ENCODE results near the gene CELF5. TPM values are rescaled to one million over a fixed set of nuclear protein-coding genes. Genes with fewer than 3 reads are reported as not detected.
A peak's percentile ranks its signal among the peaks of the same experiment; 100 is the strongest.

CELF5 gene
- total RNA-seq, 1 donor from 2014 or later, result not detected

DNA sequence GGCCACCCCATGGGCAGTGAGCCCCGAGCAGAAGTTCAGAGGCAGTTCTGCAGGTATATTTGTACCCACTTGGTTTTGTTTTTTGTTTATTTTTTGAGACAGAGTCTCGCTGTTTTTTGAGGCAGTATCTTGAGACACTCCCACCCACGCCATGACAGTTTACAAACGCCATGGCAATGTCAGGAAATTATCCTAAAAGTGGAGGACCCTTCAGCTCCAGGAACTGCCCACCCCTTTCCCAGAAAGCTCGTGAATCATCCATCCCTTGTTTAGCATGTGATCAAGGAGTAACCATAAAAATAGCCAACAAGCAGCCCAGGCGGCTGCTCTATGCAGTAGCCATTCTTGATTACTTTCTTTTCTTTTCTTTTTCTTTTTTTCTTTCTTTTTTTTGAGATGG lies 41.0 kb downstream of the CELF5 start:
- intact Hi-C loops (cut with DNase I), result no loop called here
- ATAC-seq (no peak), DNase-seq (ENCODE audit: missing footprints) (no peak)

DNA sequence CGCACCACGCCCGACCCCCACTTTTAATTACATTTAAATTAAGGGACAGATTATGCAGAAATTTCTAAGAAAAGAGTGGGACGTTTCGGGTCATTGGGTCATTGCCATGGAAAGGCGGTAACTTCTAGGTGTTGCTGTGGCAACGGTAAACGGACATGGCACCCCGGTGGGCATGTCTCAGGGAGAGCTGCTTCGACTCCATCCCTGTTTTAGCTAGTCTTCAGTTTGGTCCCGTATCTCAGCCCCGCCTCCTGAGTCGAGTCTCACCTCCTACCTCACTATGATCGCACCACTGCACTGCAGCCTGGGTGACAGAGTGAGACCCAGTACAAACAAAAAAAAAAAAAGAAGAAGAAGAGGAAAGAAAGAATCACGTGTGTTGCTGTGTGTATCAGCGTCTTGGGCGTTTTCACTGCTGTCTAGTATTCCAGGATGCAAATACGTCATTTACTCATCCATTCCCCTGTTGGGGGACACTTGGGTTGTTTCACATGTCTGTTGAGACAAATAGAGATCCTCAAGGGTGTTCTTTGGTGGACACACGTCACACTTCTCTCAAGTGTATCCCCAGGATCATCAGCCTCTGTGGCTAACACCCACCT lies 41.7 kb downstream of the CELF5 start:
- intact Hi-C loops (cut with DNase I), result no loop called here
- ATAC-seq, result no peak
- DNase-seq (ENCODE audit: missing footprints), result no peak

DNA sequence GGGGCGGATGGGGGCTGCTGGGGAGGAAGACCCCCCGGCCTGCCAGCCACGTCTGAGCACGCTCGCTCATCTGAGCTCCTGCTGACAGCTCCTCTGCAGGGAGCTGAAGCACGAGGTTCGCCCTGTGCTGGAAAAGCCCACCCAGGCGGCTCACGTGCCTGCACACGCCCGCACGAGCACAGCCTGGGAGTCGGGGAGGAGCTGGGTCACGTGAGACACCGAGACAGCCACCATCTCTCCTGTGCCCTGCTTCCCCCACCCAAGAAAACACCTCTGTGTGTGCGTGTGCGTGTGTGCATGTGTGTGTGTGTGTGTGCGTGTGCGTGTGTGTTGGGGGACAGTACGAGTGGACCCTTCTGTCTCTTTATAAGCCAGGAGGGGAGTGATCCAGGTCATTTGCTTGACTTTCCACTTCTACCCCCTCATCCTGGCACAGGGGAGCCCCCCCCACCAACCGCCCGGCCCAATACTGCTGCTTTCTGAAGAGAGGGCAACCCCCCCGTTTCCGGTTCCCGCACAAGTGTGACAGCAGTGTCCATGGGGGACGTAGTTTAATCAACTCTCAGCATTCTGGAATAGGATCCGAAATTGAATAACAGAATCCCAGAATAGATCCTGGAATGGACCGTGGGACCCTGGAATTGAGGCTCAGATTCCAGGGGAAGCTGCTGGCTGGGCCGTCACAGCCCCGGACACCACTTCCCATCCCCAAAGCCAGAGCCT lies 42.5 kb downstream of the CELF5 start:
- ATAC-seq, result no peak
- intact Hi-C loops (cut with DNase I), result no loop called here
- DNase-seq (ENCODE audit: missing footprints), result no peak

DNA sequence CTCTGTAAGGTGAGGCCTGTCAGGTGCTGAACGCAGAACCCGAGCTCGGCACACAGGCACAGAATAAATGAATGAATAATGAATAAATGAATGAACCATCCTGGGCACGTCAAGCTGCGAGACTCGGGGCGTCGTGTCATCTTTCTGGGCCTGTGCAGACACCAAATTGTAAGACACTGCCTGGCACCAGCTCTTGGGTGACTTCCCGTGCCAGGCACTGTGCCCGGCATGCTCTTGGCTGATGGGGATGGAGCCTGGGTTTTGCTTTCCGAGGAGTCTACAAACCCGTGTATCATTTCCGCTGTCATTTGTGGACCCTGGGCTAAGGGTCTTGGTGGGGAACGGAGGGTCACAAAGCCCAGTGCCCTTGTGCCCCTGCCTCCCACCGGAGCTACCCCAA lies 43.9 kb downstream of the CELF5 start:
- DNase-seq (ENCODE audit: missing footprints) (no peak), ATAC-seq (no peak)
- intact Hi-C loops (cut with DNase I), result no loop called here

GRCh38 chr19:3268763-3269162 lies 44.3 kb downstream of the CELF5 start:
- DNase-seq (ENCODE audit: missing footprints) (no peak), ATAC-seq (no peak)
- intact Hi-C loops (cut with DNase I), result no loop called here

DNA sequence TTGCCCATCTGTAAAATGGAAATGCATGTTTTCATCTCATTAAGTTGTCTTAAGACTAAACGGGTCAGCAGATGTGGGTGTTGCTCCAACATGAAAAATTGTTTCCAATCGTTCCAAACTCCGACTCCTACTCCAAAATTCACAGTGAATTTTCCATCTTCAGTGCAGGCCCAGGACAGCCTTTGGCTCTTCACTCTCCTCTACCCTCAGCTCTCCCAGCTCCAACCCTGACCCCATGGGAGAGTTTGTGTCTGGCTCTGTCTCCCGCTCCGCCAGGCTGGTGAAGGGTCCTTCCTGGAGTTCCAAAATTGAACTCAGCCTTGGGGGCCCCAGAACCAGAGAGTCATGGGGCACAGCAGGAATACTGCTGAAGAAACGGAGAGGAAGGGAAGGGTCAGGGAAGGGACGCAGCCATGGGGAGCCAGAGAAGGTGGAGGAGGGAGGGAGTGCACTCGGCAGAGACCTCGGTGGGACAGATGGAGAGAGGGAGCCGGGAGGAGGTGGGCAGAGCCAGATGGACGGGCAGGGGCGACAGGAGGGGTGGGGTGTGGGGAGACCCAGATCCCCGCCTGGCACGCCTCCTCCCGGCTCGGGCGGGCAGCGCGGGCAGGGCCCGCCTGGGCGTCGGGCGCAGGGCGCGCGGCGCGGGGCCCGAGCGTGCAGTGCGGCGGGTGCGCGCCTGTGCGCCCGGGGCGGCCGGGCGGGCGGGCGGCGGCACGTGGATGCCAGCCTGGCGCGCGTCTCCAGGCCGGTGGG lies 45.6 kb downstream of the CELF5 start:
- ATAC-seq (no peak), DNase-seq (ENCODE audit: missing footprints) (no peak)
- intact Hi-C loops (cut with DNase I), result no loop called here

DNA sequence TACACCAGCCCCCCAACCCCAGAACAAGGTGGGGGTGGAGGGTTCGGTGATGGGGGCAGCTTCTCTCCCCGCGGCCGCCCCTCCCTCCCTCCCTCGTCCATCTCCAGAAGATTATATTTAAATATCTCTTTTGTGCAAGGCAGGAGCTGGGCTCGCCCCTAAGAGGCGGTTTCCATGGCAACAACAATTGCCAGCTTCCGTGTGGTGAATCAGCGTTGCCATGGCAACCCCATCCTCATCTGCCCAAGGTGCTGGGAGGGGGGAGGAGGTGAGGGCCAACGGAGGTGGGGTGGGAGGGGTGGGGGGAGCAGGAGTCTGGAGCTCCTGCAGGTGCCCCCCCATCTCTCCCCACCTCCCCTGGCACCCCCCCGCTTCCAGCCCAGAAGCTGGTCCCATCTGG lies 46.4 kb downstream of the CELF5 start:
- no peak for ATAC-seq
- intact Hi-C loops (cut with DNase I), result no loop called here
- DNase-seq (ENCODE audit: missing footprints), result no peak

DNA sequence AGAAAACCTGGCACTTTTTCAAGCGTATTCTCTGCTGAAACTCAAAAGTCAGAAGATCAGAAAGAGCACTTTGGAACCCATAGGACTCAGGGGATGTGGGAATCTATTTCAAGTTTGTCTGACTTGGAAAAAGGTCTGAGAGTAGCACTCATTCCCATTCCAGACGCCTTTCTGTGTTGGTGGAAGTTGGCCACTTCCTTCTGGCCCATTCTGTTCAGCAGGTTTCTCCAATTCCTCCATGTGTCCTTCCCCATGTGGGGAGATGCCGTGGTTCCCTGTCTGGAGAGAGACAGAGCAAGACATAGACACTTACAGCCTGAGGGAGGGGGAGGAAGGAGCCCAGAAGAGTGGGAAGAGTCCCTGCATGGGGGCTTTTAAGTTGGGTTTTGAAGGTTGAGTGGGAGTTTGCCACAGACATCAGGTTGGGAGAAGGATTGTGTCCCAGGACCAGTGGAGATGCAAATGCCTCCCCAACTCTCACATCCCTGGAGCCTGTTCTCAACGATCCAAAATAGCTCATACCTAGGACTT lies 48.0 kb downstream of the CELF5 start:
- intact Hi-C loops (cut with DNase I), result no loop called here
- DNase-seq (ENCODE audit: missing footprints) (no peak), ATAC-seq (no peak)

- intact Hi-C loops (cut with DNase I), result no loop called here
- no peak for ATAC-seq
- DNase-seq (ENCODE audit: missing footprints), result no peak
Measured at GRCh38 chr19:3272952-3273351, 48.5 kb downstream of the CELF5 start.

DNA sequence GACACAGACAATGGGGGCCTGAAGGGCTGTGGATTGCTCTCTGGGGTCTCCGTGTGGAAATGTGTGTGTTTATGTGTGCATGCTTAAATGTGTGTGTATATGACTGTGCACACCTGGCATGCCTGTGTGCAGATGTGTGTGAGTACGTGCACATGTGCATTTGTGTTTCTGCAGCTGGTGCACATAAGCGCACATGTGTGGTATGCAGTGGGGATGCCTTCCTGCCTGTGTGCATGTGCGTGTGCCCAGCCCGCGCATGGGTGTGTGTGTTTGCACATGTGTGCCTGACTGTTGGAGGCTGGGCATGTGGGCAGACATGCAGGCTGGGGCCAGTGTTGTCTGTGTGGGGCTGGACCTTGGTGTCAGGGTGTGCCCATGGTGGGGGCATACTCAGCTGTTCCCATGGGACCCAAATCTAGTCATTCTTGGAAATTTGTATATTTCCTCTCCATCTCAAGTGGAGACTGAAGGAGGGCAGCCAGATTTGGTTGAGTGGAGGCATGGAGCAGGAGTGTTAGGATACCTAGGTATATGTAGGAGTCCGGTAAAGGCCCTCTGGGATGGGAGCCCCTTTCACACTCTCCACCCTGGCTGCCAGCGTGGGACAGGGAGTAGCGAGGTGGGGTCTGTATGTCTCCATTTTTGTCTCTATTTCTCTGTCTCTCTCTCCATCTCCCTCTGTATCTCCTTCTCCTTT lies 49.9 kb downstream of the CELF5 start:
- no peak for ATAC-seq
- DNase-seq (ENCODE audit: missing footprints), result no peak
- intact Hi-C loops (cut with DNase I), result no loop called here

GRCh38 chr19:3274942-3275582 lies 50.6 kb downstream of the CELF5 start:
- DNase-seq (ENCODE audit: missing footprints) (no peak), ATAC-seq (no peak)
- intact Hi-C loops (cut with DNase I), result no loop called here

GRCh38 chr19:3275583-3276340 lies 51.3 kb downstream of the CELF5 start:
- ATAC-seq (peak; percentile 53), DNase-seq (ENCODE audit: missing footprints) (no peak)
- intact Hi-C loops (cut with DNase I), result no loop called here

DNA sequence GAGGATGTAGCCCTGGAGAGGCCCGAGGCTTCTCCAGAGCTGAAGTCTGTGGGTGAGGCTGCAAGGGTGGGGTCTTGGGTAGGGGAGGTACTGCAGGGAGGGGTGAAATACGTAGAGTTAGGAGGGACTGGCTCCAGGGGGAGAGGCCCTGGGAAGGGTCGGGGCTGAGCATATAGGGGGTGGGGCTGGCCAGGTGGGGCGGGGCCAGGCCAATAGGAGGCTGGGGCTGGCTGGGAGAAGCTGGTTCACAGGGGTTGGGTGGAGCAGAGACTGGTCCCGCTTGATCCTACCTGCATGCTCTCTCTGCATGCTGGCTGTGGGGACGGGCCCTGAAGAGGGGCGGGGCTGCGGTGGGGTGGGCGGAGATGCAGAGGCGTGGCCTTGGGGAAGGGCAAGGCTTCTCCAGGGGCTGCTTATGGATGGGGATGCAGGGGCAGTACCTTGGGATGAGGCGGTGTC lies 51.9 kb downstream of the CELF5 start:
- no peak for DNase-seq (ENCODE audit: missing footprints)
- peak; percentile 19 for ATAC-seq
- intact Hi-C loops (cut with DNase I), result no loop called here

GRCh38 chr19:3277649-3278048 lies 53.2 kb downstream of the CELF5 start:
- DNase-seq (ENCODE audit: missing footprints) (no peak), ATAC-seq (no peak)
- intact Hi-C loops (cut with DNase I), result no loop called here

GRCh38 chr19:3278294-3278693 lies 53.8 kb downstream of the CELF5 start:
- DNase-seq (ENCODE audit: missing footprints) (no peak), ATAC-seq (no peak)
- intact Hi-C loops (cut with DNase I), result no loop called here

DNA sequence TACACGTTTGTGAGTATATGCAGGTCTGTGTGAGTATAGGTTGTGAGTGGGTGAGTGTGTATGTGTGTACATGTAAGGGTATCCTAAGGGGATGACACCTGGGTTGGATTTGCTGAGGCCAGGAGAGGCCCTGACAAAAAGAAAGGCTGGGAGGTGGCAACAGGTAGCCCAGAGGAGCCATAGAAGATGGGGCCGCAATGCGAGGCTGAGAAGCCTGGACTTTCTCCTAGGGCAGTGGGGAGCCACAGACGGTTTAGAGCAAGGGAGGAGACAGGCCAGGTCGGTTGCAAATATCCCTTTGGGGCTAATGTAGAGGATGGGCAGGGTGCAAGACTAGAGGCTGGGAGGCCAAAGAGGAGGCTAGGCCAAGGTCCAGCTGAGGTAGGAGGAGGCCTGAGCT lies 54.3 kb downstream of the CELF5 start:
- no peak for DNase-seq (ENCODE audit: missing footprints)
- intact Hi-C loops (cut with DNase I), result no loop called here
- no peak for ATAC-seq

DNA sequence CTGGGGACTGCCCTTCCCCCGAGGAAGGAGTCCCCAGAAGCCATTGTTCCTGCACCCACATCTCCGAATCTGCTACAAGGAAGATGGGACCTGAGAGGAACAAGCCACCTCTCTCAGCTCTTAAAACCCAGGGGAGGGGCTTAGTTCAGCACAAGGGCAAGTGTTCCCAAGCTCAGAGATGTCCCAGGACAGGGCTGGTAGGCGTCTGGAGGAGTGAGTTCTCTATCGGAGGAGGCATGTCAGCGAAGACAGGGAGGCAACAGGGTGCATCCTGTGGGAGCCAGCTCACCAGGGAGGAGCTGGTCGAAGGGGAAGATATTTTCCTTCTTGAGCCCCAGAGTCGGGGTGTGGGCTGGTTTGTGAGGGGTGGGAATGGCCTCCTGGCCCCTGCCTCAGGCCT lies 54.8 kb downstream of the CELF5 start:
- intact Hi-C loops (cut with DNase I), result no loop called here
- ATAC-seq (no peak), DNase-seq (ENCODE audit: missing footprints) (no peak)

GRCh38 chr19:3281026-3281425 lies 56.6 kb downstream of the CELF5 start:
- intact Hi-C loops (cut with DNase I), result no loop called here
- DNase-seq (ENCODE audit: missing footprints) (no peak), ATAC-seq (no peak)
